Mesenchymal stem cell (in vitro differentiated cells and primary cell): ENCODE results near the gene CSTPP1.
"Not testable (repeated sequence)": the region's sequence is repeated elsewhere in the genome, so short reads cannot be mapped to it uniquely, and the experiment has no call there.

Experiments
- DNase-seq: peaks from one replicate; pipeline ENCODE4 v3.0.0-alpha.2; 2013
- H2AFZ ChIP-seq: one replicate; pipeline ENCODE4 v1.6.1; 2013; ENCODE audit warnings: low read depth, mild to moderate bottlenecking, control low read depth, inconsistent platforms, low read length, moderate library complexity
- H2AK5ac ChIP-seq: 2 replicates; pipeline ENCODE4 v1.6.1; 2013; ENCODE audit warnings: low read length, moderate library complexity, mild to moderate bottlenecking, inconsistent platforms; ENCODE audit not compliant: severe bottlenecking
- H2BK120ac ChIP-seq: one replicate; pipeline ENCODE4 v1.6.1; 2013; ENCODE audit warnings: low read depth, mild to moderate bottlenecking, inconsistent platforms, low read length, moderate library complexity
- H2BK12ac ChIP-seq, 2 experiments: one replicate each; pipeline ENCODE4 v1.6.1; 2013; ENCODE audit warnings: inconsistent platforms in 2 of 2, low read length in 2 of 2, mild to moderate bottlenecking in 2 of 2, moderate library complexity in 2 of 2, control low read depth in 1 of 2
- H2BK15ac ChIP-seq: one replicate; pipeline ENCODE4 v1.6.1; 2013; ENCODE audit warnings: mild to moderate bottlenecking, low read depth, inconsistent platforms; ENCODE audit not compliant: poor library complexity, severe bottlenecking
- H2BK5ac ChIP-seq: 2 replicates; pipeline ENCODE4 v1.6.1; 2013; ENCODE audit warnings: low read depth, mild to moderate bottlenecking, low read length, control low read depth, inconsistent platforms; ENCODE audit not compliant: poor library complexity, severe bottlenecking
- H3K14ac ChIP-seq, 2 experiments: one replicate each; pipeline ENCODE4 v1.6.1; 2013; ENCODE audit warnings: inconsistent platforms in 2 of 2, low read length in 2 of 2, control low read depth in 1 of 2, mild to moderate bottlenecking in 1 of 2, moderate library complexity in 1 of 2
- H3K18ac ChIP-seq, 2 experiments: one replicate each; pipeline ENCODE4 v1.6.1; 2013; ENCODE audit warnings: inconsistent platforms in 2 of 2, low read length in 2 of 2, control low read depth in 1 of 2, low read depth in 1 of 2, mild to moderate bottlenecking in 1 of 2
- H3K23ac ChIP-seq, 2 experiments: one replicate each; pipeline ENCODE4 v1.6.1; 2013; ENCODE audit warnings: inconsistent platforms in 2 of 2, low read length in 2 of 2, mild to moderate bottlenecking in 2 of 2, moderate library complexity in 2 of 2, control low read depth in 1 of 2
- H3K27ac ChIP-seq: 2 replicates; pipeline ENCODE4 v1.5.1; 2013; ENCODE audit warnings: mild to moderate bottlenecking, moderate library complexity, low read length, control low read depth, inconsistent platforms; ENCODE audit not compliant: poor library complexity, severe bottlenecking
- H3K27me3 ChIP-seq, 2 experiments: 2 replicates each; pipeline versions ENCODE4 v1.6.1 to v1.7.0; 2013; ENCODE audit warnings: low read length in 2 of 2, mild to moderate bottlenecking in 2 of 2, moderate library complexity in 2 of 2, control low read depth in 1 of 2, inconsistent platforms in 1 of 2; ENCODE audit not compliant: control insufficient read depth in 1 of 2, insufficient read depth in 1 of 2
- H3K36me3 ChIP-seq, 2 experiments: 2 replicates each; pipeline versions ENCODE4 v1.6.1 to v1.7.0; 2013; ENCODE audit warnings: low read length in 2 of 2, control low read depth in 1 of 2, inconsistent platforms in 1 of 2, low read depth in 1 of 2, mild to moderate bottlenecking in 1 of 2; ENCODE audit not compliant: insufficient read depth in 2 of 2, control insufficient read depth in 1 of 2
- H3K4ac ChIP-seq, 2 experiments: one replicate each; pipeline ENCODE4 v1.6.1; 2013; ENCODE audit warnings: inconsistent platforms in 2 of 2, low read length in 2 of 2, mild to moderate bottlenecking in 2 of 2, moderate library complexity in 2 of 2, control low read depth in 1 of 2, low read depth in 1 of 2
- H3K4me1 ChIP-seq: 2 replicates; pipeline ENCODE4 v1.6.1; 2013; ENCODE audit warnings: low read depth, low read length, control low read depth; ENCODE audit not compliant: control insufficient read depth, insufficient read depth
- H3K4me2 ChIP-seq: 2 replicates; pipeline ENCODE4 v1.6.1; 2013; ENCODE audit warnings: low read length, mild to moderate bottlenecking, inconsistent platforms; ENCODE audit not compliant: poor library complexity, severe bottlenecking
- H3K4me3 ChIP-seq, 2 experiments: 2 replicates each; pipeline versions ENCODE4 v1.5.1 to v1.7.0; 2013; ENCODE audit warnings: low read length in 2 of 2, mild to moderate bottlenecking in 2 of 2, control low read depth in 1 of 2, low read depth in 1 of 2; ENCODE audit not compliant: insufficient read depth in 1 of 2
- H3K79me1 ChIP-seq: replicated peaks from 2 replicates; pipeline ENCODE4 v1.6.1; 2013; ENCODE audit warnings: mild to moderate bottlenecking, control low read depth, low read length, inconsistent platforms; ENCODE audit not compliant: poor library complexity, severe bottlenecking
- H3K9ac ChIP-seq: 2 replicates; pipeline ENCODE4 v1.7.0; 2013; ENCODE audit warnings: mild to moderate bottlenecking, low read length, moderate library complexity
- H3K9me3 ChIP-seq: 2 replicates; pipeline ENCODE4 v1.7.0; 2013; ENCODE audit warnings: mild to moderate bottlenecking, low read length; ENCODE audit not compliant: control insufficient read depth
- H4K8ac ChIP-seq: one replicate; pipeline ENCODE4 v1.6.1; 2013; ENCODE audit warnings: inconsistent platforms, mild to moderate bottlenecking, low read length, moderate library complexity
- H4K91ac ChIP-seq: one replicate; pipeline ENCODE4 v1.6.1; 2013; ENCODE audit warnings: mild to moderate bottlenecking, low read length, inconsistent platforms
- WGBS: methylation state at CpG from one replicate; pipeline ENCODE4 v1.1.7; 2013; ENCODE audit warnings: mixed read lengths; 5-methylcytosine and 5-hydroxymethylcytosine counted together

Gene CSTPP1

GRCh38 chr11:46984987-46985386, 48.4 kb downstream of the CSTPP1 start:
- Histone ChIP-seq H2BK5ac (no peak overlapping the region), H3K79me1 (peaks cover 12% of the 10 kb centered on the region), H2BK120ac (no peak overlapping the region), H3K27ac (no peak overlapping the region), H3K14ac (no peak overlapping the region), H4K91ac (no peak overlapping the region), H3K36me3 (peaks cover 0 to 14% of the 10 kb centered on the region in 2 experiments), H3K4me1 (no peaks in the 10 kb centered on the region), H3K4me3 (no peak overlapping the region), H3K18ac (no peak overlapping the region), H2BK15ac (no peak overlapping the region), H2AK5ac (no peak overlapping the region), H3K4ac (no peak overlapping the region), H3K9ac (no peak overlapping the region), H3K9me3 (no peaks in the 10 kb centered on the region), H3K4me2 (no peak overlapping the region), H3K27me3 (no peaks in the 10 kb centered on the region), H2BK12ac (no peak overlapping the region), H3K23ac (no peak overlapping the region), H2AFZ (no peak overlapping the region), H4K8ac (no peak overlapping the region)
- 45% methylated on average over 4 of the region's 4 CpGs for WGBS
- peak; percentile 40 for DNase-seq

GRCh38 chr11:46987183-46987582, 50.6 kb downstream of the CSTPP1 start:
- no peak overlapping the region for H2BK15ac ChIP-seq
- H3K4me3 ChIP-seq = no peak overlapping the region

GRCh38 chr11:46989810-46990487, 53.4 kb downstream of the CSTPP1 start:
- not testable (repeated sequence) for H2BK120ac ChIP-seq, H2AK5ac ChIP-seq, H3K9ac ChIP-seq, H3K27me3 ChIP-seq, H2BK12ac ChIP-seq, H4K8ac ChIP-seq, H3K4ac ChIP-seq, H3K18ac ChIP-seq, H3K4me3 ChIP-seq, H3K4me2 ChIP-seq, H3K14ac ChIP-seq, H2BK5ac ChIP-seq, H3K4me1 ChIP-seq, H3K23ac ChIP-seq, H2AFZ ChIP-seq, H3K9me3 ChIP-seq, H3K27ac ChIP-seq, DNase-seq, H3K79me1 ChIP-seq, H2BK15ac ChIP-seq, H4K91ac ChIP-seq
- H3K36me3 ChIP-seq = peaks cover 0 to 21% of the 10 kb centered on the region in 2 experiments
- 100% methylated on average over 1 of the region's 1 CpG for WGBS

More at GRCh38 chr11:46987183-46987582, 50.6 kb downstream of the CSTPP1 start:
- Histone ChIP-seq H2BK12ac (no peak overlapping the region), H3K4ac (no peak overlapping the region), H3K36me3 (peaks cover 0 to 21% of the 10 kb centered on the region in 2 experiments), H3K9me3 (no peaks in the 10 kb centered on the region), H3K23ac (no peak overlapping the region), H4K91ac (no peak overlapping the region), H2AFZ (no peak overlapping the region), H3K79me1 (peaks cover 14% of the 10 kb centered on the region), H3K4me1 (no peaks in the 10 kb centered on the region), H2BK5ac (no peak overlapping the region), H4K8ac (no peak overlapping the region), H3K9ac (no peak overlapping the region), H3K14ac (no peak overlapping the region), H3K27ac (no peak overlapping the region), H3K4me2 (no peak overlapping the region), H2BK120ac (no peak overlapping the region), H3K18ac (peak overlapping the region in 1 of 2 experiments; percentile 53), H2AK5ac (no peak overlapping the region), H3K27me3 (no peaks in the 10 kb centered on the region)
- no peak for DNase-seq
- WGBS = over 99% methylated on average over 2 of the region's 3 CpGs

- Histone ChIP-seq H3K9ac (no peak overlapping the region), H4K8ac (no peak overlapping the region), H2AK5ac (no peak overlapping the region), H3K27me3 (no peaks in the 10 kb centered on the region), H2BK120ac (no peak overlapping the region), H3K18ac (no peak overlapping the region), H3K79me1 (peaks cover 4% of the 10 kb centered on the region), H2BK5ac (no peak overlapping the region), H3K14ac (no peak overlapping the region), H3K4me1 (no peaks in the 10 kb centered on the region), H2BK12ac (no peak overlapping the region), H3K27ac (no peak overlapping the region), H3K4ac (no peak overlapping the region), H2BK15ac (no peak overlapping the region), H4K91ac (no peak overlapping the region), H3K36me3 (peaks cover 0 to 21% of the 10 kb centered on the region in 2 experiments), H3K4me3 (no peak overlapping the region), H3K4me2 (no peak overlapping the region), H3K23ac (no peak overlapping the region), H2AFZ (no peak overlapping the region), H3K9me3 (no peaks in the 10 kb centered on the region)
- DNase-seq = no peak
- 100% methylated on average over 1 of the region's 2 CpGs for whole genome bisulfite sequencing
Measured at GRCh38 chr11:46991391-46991790, 54.8 kb downstream of the CSTPP1 start.
